ENCODE data around the gene MCF2L.

Gene MCF2L

DNA sequence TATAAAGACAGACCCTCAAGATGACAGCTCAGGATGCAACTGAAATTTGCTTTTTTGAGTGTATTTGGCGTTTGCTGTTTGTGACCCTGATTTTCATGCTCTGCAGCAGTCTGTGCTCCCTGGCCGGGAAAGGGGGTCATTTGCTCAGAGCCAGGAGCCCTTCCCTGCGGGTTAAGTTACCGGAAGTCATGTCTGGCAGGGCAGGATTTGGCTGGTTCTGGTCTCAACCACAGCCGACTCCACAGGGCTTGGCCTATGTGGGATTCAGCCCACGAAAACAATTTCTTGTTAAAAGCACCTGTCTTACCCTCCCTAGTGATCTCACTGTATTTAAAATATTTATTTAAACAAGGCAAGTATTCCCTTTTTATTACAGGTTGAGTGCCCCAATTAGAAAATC lies 22.6 kb downstream of the MCF2L start:
- intact Hi-C loops (cut with DNase I), result no loop called here
- DNase-seq, result no peak

DNA sequence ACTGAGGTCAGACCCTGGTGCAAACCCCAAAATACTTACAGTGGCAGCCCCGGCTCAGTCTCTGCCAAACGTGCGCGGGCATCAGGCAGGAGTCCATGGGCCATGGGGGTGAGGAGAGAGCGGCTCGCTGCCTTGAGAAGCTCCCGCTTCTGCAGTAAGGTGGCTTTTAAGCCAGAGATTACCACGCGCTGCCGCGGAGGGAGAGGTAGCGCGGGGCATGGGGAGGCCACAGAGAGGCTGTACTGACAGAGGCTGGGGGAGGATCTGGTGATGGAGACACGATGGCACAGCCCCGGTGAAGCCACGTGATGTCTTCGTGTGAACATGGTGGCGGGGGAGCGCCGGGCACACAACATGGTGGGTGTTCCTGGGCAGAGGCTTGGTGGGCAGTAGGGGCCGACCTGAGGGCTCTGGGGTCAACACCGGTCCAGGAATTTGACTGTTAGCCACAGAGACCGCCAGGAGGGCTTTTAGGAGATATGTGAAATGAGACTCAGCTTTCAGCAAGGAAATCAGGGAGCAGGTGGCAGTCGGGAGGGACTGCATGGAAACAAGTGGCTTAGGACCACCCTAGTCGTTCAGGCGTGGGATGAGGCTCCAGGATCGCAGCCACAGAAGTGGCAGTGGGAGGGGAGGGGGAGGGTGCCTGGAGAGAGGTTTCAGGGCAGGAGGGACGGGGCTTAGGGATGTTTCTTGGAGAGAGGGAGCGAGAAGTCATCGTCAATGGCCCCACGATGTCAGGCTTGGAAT lies 24.1 kb downstream of the MCF2L start:
- intact Hi-C loops (cut with DNase I), result no loop called here

DNA sequence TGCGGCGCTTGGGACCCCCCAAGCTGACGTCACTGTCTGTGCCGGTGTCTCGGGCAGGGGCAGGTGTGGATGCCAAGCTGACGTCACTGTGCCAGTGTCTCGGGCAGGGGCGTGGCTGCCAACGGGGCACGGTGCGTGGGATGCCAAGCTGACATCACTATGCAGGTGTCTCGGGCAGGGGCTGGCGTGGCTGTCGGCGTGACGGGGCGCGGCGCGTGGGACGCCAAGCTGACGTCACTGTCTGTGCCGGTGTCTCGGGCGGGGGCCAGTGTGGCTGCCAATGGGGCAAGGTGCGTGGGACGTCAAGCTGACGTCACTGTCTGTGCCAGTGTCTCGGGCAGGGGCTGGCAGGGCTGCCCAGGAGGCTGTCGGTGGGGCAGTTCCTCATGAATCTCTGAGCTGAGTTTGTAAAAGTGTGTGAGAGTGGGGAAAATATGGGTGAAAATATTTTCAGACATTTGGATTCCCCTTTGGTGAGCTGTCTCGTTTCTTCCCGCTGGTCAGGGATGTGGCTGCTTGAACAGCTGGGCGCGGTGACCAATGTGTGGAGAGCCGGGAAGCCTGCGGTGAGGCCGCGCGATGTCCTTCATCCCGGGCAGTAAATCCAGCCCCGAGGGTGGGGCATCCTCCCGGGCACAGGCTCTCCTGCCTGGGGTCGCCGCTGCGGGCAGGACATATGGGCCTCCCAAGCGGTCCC lies 25.2 kb downstream of the MCF2L start:
- intact Hi-C loops (cut with DNase I), result no loop called here

More for the DNA sequence above, 24.1 kb downstream of the MCF2L start:
- no peak for DNase-seq

GRCh38 chr13:112994781-112995355 lies 25.9 kb downstream of the MCF2L start:
- no peak for DNase-seq
- intact Hi-C loops (cut with DNase I), result no loop called here

More for the DNA sequence above, 25.2 kb downstream of the MCF2L start:
- peak in 5 of 42 donors; percentile 28 to 52 (median 46) for DNase-seq

DNA sequence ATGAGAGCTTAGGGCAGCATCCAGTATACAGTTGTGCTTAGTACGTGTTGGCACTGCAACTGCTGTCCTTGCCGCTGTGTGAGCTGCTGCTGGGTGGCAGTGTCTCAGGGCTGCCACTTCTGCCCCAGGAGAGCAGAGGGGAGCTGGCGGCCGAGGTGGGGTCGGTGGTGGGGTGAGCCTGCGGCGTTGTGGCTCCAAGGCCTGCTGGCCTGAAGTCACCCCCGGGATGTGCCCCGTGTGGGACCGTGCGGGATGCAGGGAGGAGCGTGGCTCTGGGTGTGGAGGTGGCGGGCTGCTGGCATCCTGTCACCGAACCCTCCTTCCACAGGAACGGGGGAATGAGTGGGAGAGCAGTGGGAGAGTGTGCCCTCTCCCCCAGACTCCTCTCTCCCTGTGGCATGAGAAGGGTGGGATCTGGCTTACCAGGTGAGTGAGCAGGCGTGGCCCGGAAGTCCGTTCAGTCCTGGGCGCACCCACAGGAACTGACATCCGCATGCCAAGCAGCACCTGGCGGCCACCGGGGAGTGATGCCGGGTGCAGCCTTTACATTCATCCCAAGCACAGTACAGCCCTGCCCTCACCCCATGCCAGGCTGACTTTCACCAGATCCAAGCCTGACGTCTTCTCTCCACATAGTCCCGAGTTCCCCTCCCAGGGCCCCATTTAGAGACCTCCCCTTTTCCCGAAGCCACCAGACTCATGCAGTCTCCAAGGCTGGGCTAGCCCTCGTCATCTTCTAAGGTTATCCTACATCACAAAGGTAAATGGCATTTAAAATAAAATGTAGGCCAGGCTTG lies 26.6 kb downstream of the MCF2L start:
- intact Hi-C loops (cut with DNase I), result no loop called here
- no peak for DNase-seq

- peak in 1 of 42 donors; percentile 35 for DNase-seq
- intact Hi-C loops (cut with DNase I), result no loop called here
Observed at GRCh38 chr13:112996671-112997091, 27.7 kb downstream of the MCF2L start.

DNA sequence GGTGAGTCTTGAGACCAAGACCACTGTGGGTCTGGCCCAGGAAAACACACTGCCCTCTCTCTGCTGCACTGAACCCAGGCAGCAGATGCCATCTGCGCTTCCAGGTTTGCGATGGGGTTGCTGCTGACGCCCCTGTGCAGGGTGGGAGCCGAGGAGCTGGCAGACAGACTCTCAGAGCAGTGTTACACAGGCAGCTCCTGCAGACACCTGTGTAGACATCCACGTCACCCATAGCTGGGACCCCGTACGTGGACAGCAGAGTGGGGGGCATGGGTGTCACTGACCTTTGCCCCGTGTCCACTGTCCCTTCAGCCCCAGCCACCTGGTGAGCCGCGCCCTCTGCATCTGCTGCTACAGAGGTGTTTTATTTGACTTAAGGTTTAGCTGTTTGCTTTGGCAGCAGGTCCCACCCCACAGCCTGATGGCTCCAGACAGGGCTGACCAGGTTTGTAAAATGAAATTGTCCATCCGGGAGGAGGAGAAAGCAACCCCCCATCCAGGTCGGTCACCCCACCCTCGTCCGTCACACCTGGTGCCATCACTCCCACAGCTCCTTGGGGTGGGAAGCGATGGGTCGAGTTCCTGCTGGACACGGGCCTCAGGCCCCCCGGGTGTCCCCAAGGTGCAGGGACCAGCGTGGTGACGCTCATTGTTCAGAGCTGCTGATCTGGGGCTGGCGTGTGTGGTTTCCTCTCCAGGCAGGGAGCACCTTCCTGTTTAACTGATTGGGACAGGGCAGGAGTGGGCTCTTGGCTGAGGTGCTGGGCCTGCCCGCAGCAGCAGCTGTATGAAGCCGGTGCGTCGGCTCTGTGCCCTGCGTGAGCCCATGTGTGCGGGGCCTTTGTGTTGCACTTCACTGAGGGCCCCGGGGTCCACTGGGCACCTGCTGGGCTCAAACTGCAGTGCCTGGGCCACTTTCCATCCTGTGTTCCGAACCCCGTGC lies 28.4 kb downstream of the MCF2L start:
- no peak for DNase-seq
- intact Hi-C loops (cut with DNase I), result no loop called here

- intact Hi-C loops (cut with DNase I), result no loop called here
Observed at GRCh38 chr13:112998521-112999280, 29.7 kb downstream of the MCF2L start.

DNA sequence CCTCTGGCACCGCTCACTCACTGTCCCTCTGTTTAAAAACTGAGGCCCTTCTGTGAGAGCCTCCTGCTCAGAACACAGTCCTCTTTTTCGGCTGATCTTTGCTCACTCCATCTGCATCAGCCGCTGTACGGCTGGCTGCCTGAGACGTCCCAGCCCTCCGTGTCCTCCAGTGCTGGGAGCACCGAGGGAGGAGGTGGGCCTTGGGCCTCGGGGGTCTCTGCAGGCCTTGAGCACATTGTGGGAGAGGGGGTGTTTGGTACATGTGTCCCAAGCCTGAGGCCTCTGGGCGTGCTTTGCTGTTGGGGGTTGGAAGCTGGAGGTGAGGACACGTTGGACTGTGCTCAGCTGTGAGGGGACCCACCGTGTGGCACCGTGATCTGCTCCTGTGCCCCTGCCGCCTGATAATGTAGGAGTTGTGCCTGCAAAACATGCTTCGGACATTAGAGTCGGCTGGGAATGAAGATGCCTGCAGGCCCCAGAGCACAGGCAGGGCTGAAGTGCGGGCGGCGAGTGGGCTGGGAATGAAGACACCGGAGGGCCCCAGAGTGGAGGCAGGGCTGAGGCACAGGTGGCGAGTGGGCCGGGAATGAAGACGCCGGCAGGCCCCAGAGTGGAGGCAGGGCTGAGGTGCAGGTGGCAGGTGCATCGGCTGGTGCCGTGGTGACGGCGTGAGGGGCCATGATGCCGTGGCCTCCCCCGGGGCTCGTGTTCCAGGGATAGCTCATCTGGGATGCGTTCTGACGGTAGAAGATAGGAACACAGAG lies 30.6 kb downstream of the MCF2L start:
- intact Hi-C loops (cut with DNase I), result no loop called here
- DNase-seq, result peak in 4 of 42 donors; percentile 38 to 61 (median 46)

More at GRCh38 chr13:112998521-112999280, 29.7 kb downstream of the MCF2L start:
- no peak for DNase-seq

DNA sequence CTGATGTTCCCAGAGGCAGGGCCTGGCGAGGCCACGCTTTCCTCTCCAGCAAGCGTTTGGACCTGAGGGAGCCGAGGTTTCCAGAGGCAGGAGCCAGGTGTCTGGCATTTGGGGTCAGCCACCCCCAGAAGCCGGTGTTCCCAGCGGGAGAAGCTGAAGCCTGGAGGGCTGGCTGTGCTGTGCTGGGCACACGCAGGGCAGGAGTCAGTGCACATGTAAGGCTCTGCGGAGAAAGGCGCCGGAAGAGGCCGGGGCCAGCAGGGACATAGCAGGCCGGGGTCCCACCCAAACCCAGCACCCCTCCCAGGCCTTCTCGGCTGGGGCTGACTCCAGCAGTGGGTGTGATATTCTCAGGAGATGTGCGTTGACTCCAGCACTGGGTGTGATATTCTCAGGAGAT lies 31.6 kb downstream of the MCF2L start:
- intact Hi-C loops (cut with DNase I), result no loop called here
- DNase-seq, result no peak

DNA sequence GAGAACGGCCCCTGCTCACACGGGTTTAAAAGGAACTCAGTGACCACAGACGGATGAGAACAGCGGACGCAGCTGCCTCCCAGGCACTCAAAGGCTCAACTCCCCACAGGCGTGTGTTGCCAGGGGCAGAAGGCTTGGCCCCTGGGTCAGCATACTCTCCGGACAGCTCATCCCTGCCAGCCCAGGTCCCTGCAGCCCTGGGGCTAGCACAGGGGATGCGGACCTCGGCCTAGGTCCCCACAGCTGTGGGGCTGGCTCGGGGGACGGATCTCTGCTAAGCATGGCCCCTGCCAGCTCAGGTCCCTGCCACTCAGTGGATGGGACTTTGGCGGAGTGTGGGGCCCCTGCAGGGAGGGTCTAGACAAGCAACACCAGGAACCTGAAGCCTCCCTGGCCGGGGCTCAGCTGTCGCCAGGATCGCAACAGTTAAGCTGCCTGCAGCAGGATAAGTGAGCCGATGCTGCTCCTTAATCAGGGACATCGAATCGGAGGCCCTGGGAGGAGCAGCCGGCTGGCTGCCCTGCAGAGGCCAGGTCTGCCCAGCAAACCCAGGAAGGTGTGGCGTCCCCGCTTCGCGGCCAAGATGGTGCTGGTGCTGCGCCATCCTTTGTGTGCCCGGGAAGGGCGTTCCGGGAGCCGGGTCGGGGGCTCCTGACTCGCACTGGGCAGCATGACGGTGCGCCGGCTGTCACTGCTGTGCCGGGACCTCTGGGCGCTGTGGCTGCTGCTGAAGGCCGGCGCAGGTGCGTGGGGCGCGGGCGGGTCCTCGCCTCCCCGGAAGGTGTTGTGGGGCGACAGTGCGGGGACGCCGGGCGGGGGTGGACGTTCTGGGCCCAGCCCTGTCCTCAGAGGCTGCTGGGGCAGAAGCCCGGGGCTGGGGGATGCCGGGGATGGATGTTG lies 32.5 kb downstream of the MCF2L start:
- intact Hi-C loops (cut with DNase I), result no loop called here
- DNase-seq, result peak; percentile 38 to 88 (median 68)

DNA sequence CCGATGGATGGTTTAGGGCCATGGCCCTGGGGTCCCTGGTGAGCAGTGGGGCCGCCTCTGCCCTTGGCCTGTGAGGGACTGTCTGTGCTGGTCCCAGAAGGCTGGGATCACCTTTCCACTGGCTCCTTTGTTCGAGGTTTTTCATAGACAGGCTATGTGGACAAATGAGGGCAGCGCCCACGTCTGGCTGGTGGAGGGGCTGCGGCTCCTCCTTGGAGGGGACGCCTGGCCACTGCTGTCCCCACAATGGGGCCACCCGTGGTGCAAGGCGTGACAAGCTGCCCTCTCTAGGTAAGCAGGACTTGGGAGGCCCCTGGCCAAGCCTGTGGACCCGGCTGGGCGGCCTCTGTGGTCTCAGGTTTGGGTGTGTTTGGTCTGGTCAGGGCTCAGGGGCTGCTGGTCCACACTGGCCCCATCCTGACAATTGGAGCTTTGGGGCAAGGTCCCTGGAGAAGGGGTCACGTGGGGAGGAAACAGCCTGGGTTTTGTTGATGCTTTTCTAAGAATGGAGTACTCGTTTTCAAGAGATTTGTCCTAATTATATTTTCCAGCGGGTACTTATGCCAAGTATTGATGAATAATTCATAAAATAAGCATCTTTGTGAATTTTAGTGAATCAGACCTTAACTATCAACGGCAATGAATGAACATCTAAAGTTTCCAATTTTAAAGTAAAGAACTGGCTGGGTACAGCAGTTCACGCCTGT lies 33.3 kb downstream of the MCF2L start:
- DNase-seq, result peak in 7 of 42 donors; percentile 30 to 58 (median 45)
- intact Hi-C loops (cut with DNase I), result no loop called here

DNA sequence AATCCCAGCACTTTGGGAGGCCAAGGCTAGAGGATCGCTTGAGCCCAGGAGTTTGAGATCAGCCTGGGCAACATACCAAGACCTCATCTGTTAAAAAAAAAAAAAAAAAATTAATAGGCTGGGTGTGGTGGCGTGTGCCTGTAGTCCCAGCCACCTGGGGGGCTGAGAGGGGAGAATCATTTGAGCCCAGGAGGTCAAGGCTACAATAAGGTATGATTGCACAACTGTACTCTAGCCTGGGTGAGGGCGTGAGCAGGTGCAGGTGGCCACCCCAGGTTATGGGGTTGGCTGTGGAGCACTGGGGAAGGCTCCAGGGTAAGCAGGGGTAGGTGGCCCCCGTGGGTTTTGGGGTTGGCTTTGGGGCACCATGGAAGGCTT lies 33.9 kb downstream of the MCF2L start:
- intact Hi-C loops (cut with DNase I), result no loop called here
- no peak for DNase-seq

GRCh38 chr13:113004126-113004525 lies 35.1 kb downstream of the MCF2L start:
- DNase-seq, result no peak
- intact Hi-C loops (cut with DNase I), result no loop called here

Measured in head of caudate nucleus (tissue), 42 donors.